HepG2 (cell line): ENCODE data around the gene HSPB6. TPM values are rescaled to one million over a fixed set of nuclear protein-coding genes. Genes with fewer than 3 reads are reported as not detected.

ENCODE experiments used
- CBX2 ChIP-seq, 2 experiments: fragments of 200-600 bp in 1 of 2; sonication (generic); formaldehyde crosslinking in 1 of 2; IDR thresholded peaks; 2 replicates each; pipeline versions ENCODE4 v1.7.0 to v1.8.1; 2018 to 2022; ENCODE audit warnings: low read depth in 2 of 2, low read length in 1 of 2, mild to moderate bottlenecking in 1 of 2, missing genetic modification reagents in 1 of 2
- ETS1 ChIP-seq: sonication (generic); formaldehyde crosslinking; IDR thresholded peaks from 2 replicates; pipeline ENCODE4 v1.4.0; 2020; ENCODE audit warnings: missing genetic modification reagents
- HNRNPL ChIP-seq: fragments of 200-400 bp; formaldehyde crosslinking; IDR thresholded peaks from 2 replicates; pipeline ENCODE4 v1.6.1; 2017; ENCODE audit warnings: mild to moderate bottlenecking, low read depth, low read length
- KLF9 ChIP-seq: IDR thresholded peaks from 2 replicates; pipeline ENCODE4 v1.6.1; 2016; ENCODE audit warnings: low read depth
- LCORL ChIP-seq, 2 experiments: fragments of 450-650 bp in 1 of 2; sonication (generic) in 1 of 2; formaldehyde crosslinking in 1 of 2; IDR thresholded peaks; 2 replicates each; pipeline versions ENCODE4 v1.5.0 to v1.6.1; 2017 to 2020; ENCODE audit warnings: antibody characterized with exemption in 1 of 2, missing genetic modification reagents in 1 of 2
- MEF2D ChIP-seq: sonication (generic); formaldehyde crosslinking; IDR thresholded peaks from 2 replicates; pipeline ENCODE4 v1.5.1; 2020; ENCODE audit warnings: mild to moderate bottlenecking, missing genetic modification reagents
- MEIS1 ChIP-seq: sonication (generic); formaldehyde crosslinking; IDR thresholded peaks from 2 replicates; pipeline ENCODE4 v1.9.0; 2021; ENCODE audit warnings: mild to moderate bottlenecking, missing genetic modification reagents, moderate library complexity, borderline replicate concordance
- NFE2 ChIP-seq: sonication (generic); formaldehyde crosslinking; IDR thresholded peaks from 2 replicates; pipeline ENCODE4 v1.4.0; 2020; ENCODE audit warnings: missing genetic modification reagents
- NFKB2 ChIP-seq: sonication (generic); formaldehyde crosslinking; IDR thresholded peaks from 2 replicates; pipeline ENCODE4 v1.4.0; 2020; ENCODE audit warnings: missing genetic modification reagents, borderline replicate concordance
- REXO4 ChIP-seq: sonication (generic); formaldehyde crosslinking; IDR thresholded peaks from 2 replicates; pipeline ENCODE4 v1.8.0; 2022; ENCODE audit warnings: missing genetic modification reagents, mild to moderate bottlenecking, borderline replicate concordance
- SPEN ChIP-seq: sonication (generic); formaldehyde crosslinking; IDR thresholded peaks from 2 replicates; pipeline ENCODE4 v1.5.1; 2020; ENCODE audit warnings: low read depth, mild to moderate bottlenecking, missing genetic modification reagents
- THYN1 ChIP-seq: sonication (generic); formaldehyde crosslinking; IDR thresholded peaks from 2 replicates; pipeline ENCODE4 v1.8.1; 2023; ENCODE audit warnings: low read depth, mild to moderate bottlenecking, moderate library complexity, missing genetic modification reagents, borderline replicate concordance
- ZC3H4 ChIP-seq: sonication (generic); formaldehyde crosslinking; IDR thresholded peaks from 2 replicates; pipeline ENCODE4 v1.4.0; 2020; ENCODE audit warnings: missing genetic modification reagents, borderline replicate concordance
- ZHX2 ChIP-seq, 2 experiments: sonication (generic) in 1 of 2; formaldehyde crosslinking in 1 of 2; IDR thresholded peaks; 2 replicates each; pipeline versions ENCODE4 v1.6.1 to v1.9.0; 2014 to 2022; ENCODE audit warnings: antibody characterized with exemption in 1 of 2, borderline replicate concordance in 1 of 2, inconsistent platforms in 1 of 2, low read depth in 1 of 2, missing genetic modification reagents in 1 of 2
- ZNF20 ChIP-seq: sonication (generic); formaldehyde crosslinking; IDR thresholded peaks from 2 replicates; pipeline ENCODE4 v1.4.0; 2020; ENCODE audit warnings: mild to moderate bottlenecking, moderate library complexity, missing genetic modification reagents
- ZNF446 ChIP-seq: sonication (generic); formaldehyde crosslinking; IDR thresholded peaks from 2 replicates; pipeline ENCODE4 v1.5.0; 2020; ENCODE audit warnings: mild to moderate bottlenecking, missing genetic modification reagents
- ZNF557 ChIP-seq: sonication (generic); formaldehyde crosslinking; IDR thresholded peaks from 2 replicates; pipeline ENCODE4 v1.4.0; 2020; ENCODE audit warnings: missing genetic modification reagents
- ZNF614 ChIP-seq: IDR thresholded peaks from 2 replicates; pipeline ENCODE4 v1.6.1; 2018; ENCODE audit warnings: missing biosample characterization, missing genetic modification reagents, inconsistent platforms, borderline replicate concordance
- ZNF652 ChIP-seq: IDR thresholded peaks from 2 replicates; pipeline ENCODE4 v1.6.1; 2016; ENCODE audit warnings: low read depth, borderline replicate concordance
- ZNF713 ChIP-seq: sonication (generic); formaldehyde crosslinking; IDR thresholded peaks from 2 replicates; pipeline ENCODE4 v1.4.0; 2020; ENCODE audit warnings: mild to moderate bottlenecking, missing genetic modification reagents
- ZNF850 ChIP-seq: sonication (generic); formaldehyde crosslinking; conservative IDR thresholded peaks from 2 replicates; pipeline ENCODE4 v1.9.0; 2021; ENCODE audit warnings: mild to moderate bottlenecking, missing genetic modification reagents
- polyA plus RNA-seq, 8 experiments: library from polyadenylated mRNA; depleted of rRNA in 3 of 8; stranded (reverse) in 7 of 8; unstranded in 1 of 8; fragments of >200 nt; fragmentation: Illumina TruSeq in 4 of 8; extraction: Trizol in 4 of 8; gene quantifications; 2 replicates each; pipeline versions ENCODE4 v1.2.1 to v1.2.3, GENCODE V29; 2011 to 2016; ENCODE audit warnings: low read depth in 4 of 8, missing spikeins in 1 of 8, mixed read lengths in 1 of 8; ENCODE audit not compliant: insufficient read depth in 1 of 8
- total RNA-seq, 5 experiments: library from RNA; depleted of rRNA; stranded (reverse); fragments of >200 nt; fragmentation: Illumina TruSeq; extraction: Trizol; gene quantifications; 2 replicates each; pipeline ENCODE4 v1.2.3, GENCODE V29; 2016; ENCODE audit warnings: low read depth in 1 of 5

Gene HSPB6
- total and polyA plus RNA-seq, 2 of the 13 experiments (the other 11 are each of a cell fraction or from before 2014, with no cell fraction given) = 0.18 TPM; not detected in 1

- no peak for TF ChIP-seq ETS1 (CRISPR knock-in tag)
- TF ChIP-seq ZNF20 (CRISPR knock-in tag) = no peak
- TF ChIP-seq ZC3H4 (CRISPR knock-in tag) = no peak
- TF ChIP-seq SPEN = peak; percentile 78; the same call in 1 of the 2 replicates
- no peak for TF ChIP-seq THYN1 (CRISPR knock-in tag)
- TF ChIP-seq ZHX2 (IDR thresholded peaks at IDR 0.05; ENCODE audit: low read depth) = peak; percentile 56; the same call in 1 of the 2 replicates
- TF ChIP-seq ZHX2 (CRISPR knock-in tag; IDR thresholded peaks at IDR 0.05; ENCODE audit: borderline replicate concordance) = no peak
- TF ChIP-seq NFKB2 = peak; percentile 65; the same call in 1 of the 2 replicates
- TF ChIP-seq KLF9 (CRISPR knock-in tag) = 0 out of 2 replicates have a peak, but pooled peaks have one; percentile 41
- TF ChIP-seq MEIS1 (CRISPR knock-in tag) = no peak
- peak; percentile 65; the same call in 1 of the 2 replicates for TF ChIP-seq MEF2D (CRISPR knock-in tag)
- no peak for TF ChIP-seq ZNF557 (CRISPR knock-in tag)
- no peak for TF ChIP-seq ZNF713 (CRISPR knock-in tag)
- TF ChIP-seq NFE2 (CRISPR knock-in tag) = no peak
- no peak for TF ChIP-seq ZNF850 (CRISPR knock-in tag)
- no peak for TF ChIP-seq ZNF446 (CRISPR knock-in tag)
- TF ChIP-seq REXO4 (CRISPR knock-in tag) = no peak
- TF ChIP-seq CBX2 (IDR thresholded peaks at IDR 0.05; ENCODE audit: low read depth, low read length) = no peak
- no peak for TF ChIP-seq CBX2 (CRISPR knock-in tag; IDR thresholded peaks at IDR 0.05; ENCODE audit: low read depth)
- peak; percentile 74; the same call in 1 of the 2 replicates for TF ChIP-seq ZNF614
- TF ChIP-seq LCORL (IDR thresholded peaks at IDR 0.05) = no peak
- TF ChIP-seq LCORL (CRISPR knock-in tag; IDR thresholded peaks at IDR 0.05) = no peak; the same call in 1 of the 2 replicates
- no peak for TF ChIP-seq HNRNPL
- TF ChIP-seq ZNF652 (CRISPR knock-in tag) = peak; percentile 76; the same call in 1 of the 2 replicates
Observed at GRCh38 chr19:35748106-35749020, 8.5 kb downstream of the HSPB6 start, which contains the start of gene LIN37 (continued).
